Activated CD4-positive, alpha-beta T cell treated with anti-CD3 and anti-CD28 coated beads, Interleukin-2, amount 10 ng/mL, durations not matched to agents 7 days and 5 days (primary cell): ENCODE measurements around the gene NTSR1. TPM values are rescaled to one million over a fixed set of nuclear protein-coding genes. Genes with fewer than 3 reads are reported as not detected.

Experiments
- CTCF ChIA-PET: fragments of 350-600 bp; sonication (Branson Sonifier 250); formaldehyde crosslinking; loops from one replicate; lab custom pipeline; 2021; ENCODE audit warnings: antibody characterized with exemption; lab: Charles Lee
- POLR2A ChIA-PET: fragments of 350-600 bp; sonication (Branson Sonifier 250); formaldehyde crosslinking; loops from one replicate; lab custom pipeline; 2021; ENCODE audit warnings: antibody characterized with exemption; lab: Charles Lee
- DNase-seq: peaks from one replicate; pipeline ENCODE4 v3.0.0-alpha.2; 2020
- H3K27ac Mint-ChIP-seq: one replicate; pipeline ENCODE4 v1.8.0; 2021; ENCODE audit warnings: mild to moderate bottlenecking, moderate library complexity, mixed read lengths
- H3K27me3 Mint-ChIP-seq: one replicate; pipeline ENCODE4 v1.8.0; 2021; ENCODE audit warnings: mixed read lengths
- H3K36me3 Mint-ChIP-seq: one replicate; pipeline ENCODE4 v1.8.0; 2021; ENCODE audit warnings: low read depth, mixed read lengths
- H3K4me1 Mint-ChIP-seq: one replicate; pipeline ENCODE4 v1.8.0; 2021; ENCODE audit warnings: mixed read lengths
- H3K4me3 Mint-ChIP-seq: one replicate; pipeline ENCODE4 v1.8.0; 2021; ENCODE audit warnings: mild to moderate bottlenecking, moderate library complexity, mixed read lengths
- H3K9me3 Mint-ChIP-seq: one replicate; pipeline ENCODE4 v1.8.0; 2021; ENCODE audit warnings: mixed read lengths
- total RNA-seq, 2 experiments: library from RNA; stranded (reverse); gene quantifications; one replicate each; pipeline ENCODE4 v1.2.3, GENCODE V29; 2021

Gene NTSR1
- total RNA-seq, 2 experiments from 2014 or later = 0.94 to 1.5 TPM

- H3K36me3 Mint-ChIP-seq = peaks cover under 1% of the 10 kb centered on the region
- no peaks in the 10 kb centered on the region for H3K9me3 Mint-ChIP-seq
- ChIA-PET POLR2A (no interaction called here), CTCF (interaction anchor here (0.6 to 2.2 kb wide), 10 partner anchors 11 to 310 kb away, joined by 3 to 18 read pairs (median 3); no protein-coding TSS in a partner anchor)
- peak overlapping the region; percentile 59 for H3K4me3 Mint-ChIP-seq
- DNase-seq = no peak
- peak overlapping the region; percentile 93 for H3K27ac Mint-ChIP-seq
- peaks cover 47% of the 10 kb centered on the region for H3K4me1 Mint-ChIP-seq
- no peaks in the 10 kb centered on the region for H3K27me3 Mint-ChIP-seq
These were observed 84.5 kb downstream of the NTSR1 start for GRCh38 chr20:62792940-62793756.

- H3K27ac Mint-ChIP-seq = peak overlapping the region; percentile 93
- peaks cover 6% of the 10 kb centered on the region for H3K36me3 Mint-ChIP-seq
- no peaks in the 10 kb centered on the region for H3K9me3 Mint-ChIP-seq
- ChIA-PET POLR2A (interaction anchor here (0.8 to 1.0 kb wide), 2 partner anchors 47 to 170 kb away, joined by 3 to 5 read pairs; no protein-coding TSS in a partner anchor), CTCF (interaction anchor here (1.0 to 1.7 kb wide), 7 partner anchors 10 to 294 kb away, joined by 3 to 8 read pairs (median 4); no protein-coding TSS in a partner anchor)
- peak overlapping the region; percentile 59 for H3K4me3 Mint-ChIP-seq
- H3K27me3 Mint-ChIP-seq = no peaks in the 10 kb centered on the region
- peaks cover 51% of the 10 kb centered on the region for H3K4me1 Mint-ChIP-seq
- no peak for DNase-seq
These were observed 85.0 kb downstream of the NTSR1 start for GRCh38 chr20:62793757-62794006.

GRCh38 chr20:62794007-62794724, 85.5 kb downstream of the NTSR1 start:
- peak; percentile 95 for DNase-seq
- ChIA-PET CTCF (interaction anchor here (0.6 to 1.7 kb wide), 9 partner anchors 10 to 295 kb away, joined by 3 to 8 read pairs (median 4); no protein-coding TSS in a partner anchor), POLR2A (interaction anchor here (0.8 to 1.0 kb wide), 2 partner anchors 47 to 170 kb away, joined by 3 to 5 read pairs; no protein-coding TSS in a partner anchor)
- Mint-ChIP-seq H3K4me1 (peaks cover 53% of the 10 kb centered on the region), H3K4me3 (peak overlapping the region; percentile 72), H3K36me3 (peaks cover 8% of the 10 kb centered on the region), H3K27me3 (no peaks in the 10 kb centered on the region), H3K27ac (peak overlapping the region; percentile 93), H3K9me3 (no peaks in the 10 kb centered on the region)

- peaks cover 18% of the 10 kb centered on the region for H3K36me3 Mint-ChIP-seq
These were observed 86.6 kb downstream of the NTSR1 start for GRCh38 chr20:62795023-62795761.

GRCh38 chr20:62796699-62797491, 88.3 kb downstream of the NTSR1 start:
- H3K4me1 Mint-ChIP-seq = peaks cover 43% of the 10 kb centered on the region
- CTCF ChIA-PET = interaction anchor here (0.9 to 2.3 kb wide), 3 partner anchors 11 to 142 kb away, joined by 3 to 15 read pairs (median 3); no protein-coding TSS in a partner anchor
- peak overlapping the region; percentile 78 for H3K4me3 Mint-ChIP-seq
- peak overlapping the region; percentile 82 for H3K27ac Mint-ChIP-seq
- POLR2A ChIA-PET = interaction anchor here (1.0 kb wide), 1 partner anchor 56 kb away, joined by 4 read pairs; no protein-coding TSS in a partner anchor
- no peaks in the 10 kb centered on the region for H3K27me3 Mint-ChIP-seq
- no peak for DNase-seq
- no peaks in the 10 kb centered on the region for H3K9me3 Mint-ChIP-seq
- H3K36me3 Mint-ChIP-seq = peaks cover 20% of the 10 kb centered on the region

More at GRCh38 chr20:62795023-62795761, 86.6 kb downstream of the NTSR1 start:
- H3K27ac Mint-ChIP-seq = peak overlapping the region; percentile 90
- CTCF ChIA-PET = interaction anchor here (1.2 to 1.7 kb wide), 4 partner anchors 10 to 296 kb away, joined by 4 to 5 read pairs (median 4); no protein-coding TSS in a partner anchor
- H3K4me1 Mint-ChIP-seq = peaks cover 54% of the 10 kb centered on the region
- POLR2A ChIA-PET = interaction anchor here (0.7 kb wide), 1 partner anchor 12 kb away, joined by 3 read pairs; no protein-coding TSS in a partner anchor
- DNase-seq = peak; percentile 70
- H3K4me3 Mint-ChIP-seq = peak overlapping the region; percentile 72
- no peaks in the 10 kb centered on the region for H3K9me3 Mint-ChIP-seq
- H3K27me3 Mint-ChIP-seq = no peaks in the 10 kb centered on the region

GRCh38 chr20:62797671-62798532, 89.3 kb downstream of the NTSR1 start:
- peaks cover 20% of the 10 kb centered on the region for H3K36me3 Mint-ChIP-seq
- POLR2A ChIA-PET = no interaction called here
- no peaks in the 10 kb centered on the region for H3K9me3 Mint-ChIP-seq
- CTCF ChIA-PET = interaction anchor here (2.3 kb wide), 1 partner anchor 10 kb away, joined by 15 read pairs; no protein-coding TSS in a partner anchor
- no peak for DNase-seq
- H3K4me3 Mint-ChIP-seq = peak overlapping the region; percentile 78
- peaks cover 38% of the 10 kb centered on the region for H3K4me1 Mint-ChIP-seq
- peak overlapping the region; percentile 82 for H3K27ac Mint-ChIP-seq
- H3K27me3 Mint-ChIP-seq = no peaks in the 10 kb centered on the region

- Mint-ChIP-seq H3K27ac (no peak overlapping the region), H3K9me3 (no peaks in the 10 kb centered on the region), H3K4me1 (peaks cover 39% of the 10 kb centered on the region), H3K36me3 (peaks cover 20% of the 10 kb centered on the region), H3K4me3 (no peak overlapping the region), H3K27me3 (no peaks in the 10 kb centered on the region)
- CTCF ChIA-PET = no interaction called here
- no peak for DNase-seq
- POLR2A ChIA-PET = no interaction called here
These were observed 90.4 kb downstream of the NTSR1 start for GRCh38 chr20:62799036-62799435.

GRCh38 chr20:62799459-62799858, 90.8 kb downstream of the NTSR1 start:
- Mint-ChIP-seq H3K36me3 (peaks cover 20% of the 10 kb centered on the region), H3K27me3 (no peaks in the 10 kb centered on the region), H3K9me3 (no peaks in the 10 kb centered on the region), H3K4me3 (no peak overlapping the region), H3K4me1 (peaks cover 42% of the 10 kb centered on the region), H3K27ac (no peak overlapping the region)
- POLR2A ChIA-PET = no interaction called here
- DNase-seq = no peak
- CTCF ChIA-PET = no interaction called here

- Mint-ChIP-seq H3K4me3 (no peak overlapping the region), H3K36me3 (peaks cover 21% of the 10 kb centered on the region), H3K4me1 (peaks cover 39% of the 10 kb centered on the region), H3K27ac (no peak overlapping the region), H3K27me3 (no peaks in the 10 kb centered on the region), H3K9me3 (no peaks in the 10 kb centered on the region)
- no peak for DNase-seq
- POLR2A ChIA-PET = no interaction called here
- CTCF ChIA-PET = no interaction called here
These were observed 91.2 kb downstream of the NTSR1 start for GRCh38 chr20:62799873-62800272.

- ChIA-PET POLR2A (no interaction called here), CTCF (interaction anchor here (1.1 kb wide), 1 partner anchor 10 kb away, joined by 3 read pairs; no protein-coding TSS in a partner anchor)
- no peak overlapping the region for H3K27ac Mint-ChIP-seq
- no peak for DNase-seq
- H3K36me3 Mint-ChIP-seq = peaks cover 21% of the 10 kb centered on the region
- no peaks in the 10 kb centered on the region for H3K9me3 Mint-ChIP-seq
- H3K27me3 Mint-ChIP-seq = no peaks in the 10 kb centered on the region
- no peak overlapping the region for H3K4me3 Mint-ChIP-seq
- H3K4me1 Mint-ChIP-seq = peaks cover 38% of the 10 kb centered on the region
These were observed 92.0 kb downstream of the NTSR1 start for GRCh38 chr20:62800314-62801259.
